ENCODE data around the gene PTPN22.

DNA sequence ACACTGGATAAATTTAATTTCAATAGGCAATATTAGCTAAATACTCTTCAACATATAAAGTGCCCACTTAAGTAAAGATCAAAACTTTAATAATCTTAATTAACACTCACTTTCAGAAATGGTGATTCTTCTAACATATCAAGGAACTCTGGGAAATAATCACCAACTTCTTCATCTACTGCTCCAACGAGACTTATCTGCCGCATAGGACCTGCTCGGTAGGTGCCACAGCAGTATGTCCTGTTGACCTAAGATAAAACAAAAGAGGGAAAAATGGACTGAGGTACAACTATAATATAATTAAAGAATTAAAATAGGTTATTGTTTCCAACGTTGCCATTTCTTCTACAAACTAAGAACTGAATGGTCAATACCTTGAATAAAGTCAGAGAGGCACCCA, 94.0 kb downstream of the PTPN22 start:
- TF ChIP-seq, protein P1, sequence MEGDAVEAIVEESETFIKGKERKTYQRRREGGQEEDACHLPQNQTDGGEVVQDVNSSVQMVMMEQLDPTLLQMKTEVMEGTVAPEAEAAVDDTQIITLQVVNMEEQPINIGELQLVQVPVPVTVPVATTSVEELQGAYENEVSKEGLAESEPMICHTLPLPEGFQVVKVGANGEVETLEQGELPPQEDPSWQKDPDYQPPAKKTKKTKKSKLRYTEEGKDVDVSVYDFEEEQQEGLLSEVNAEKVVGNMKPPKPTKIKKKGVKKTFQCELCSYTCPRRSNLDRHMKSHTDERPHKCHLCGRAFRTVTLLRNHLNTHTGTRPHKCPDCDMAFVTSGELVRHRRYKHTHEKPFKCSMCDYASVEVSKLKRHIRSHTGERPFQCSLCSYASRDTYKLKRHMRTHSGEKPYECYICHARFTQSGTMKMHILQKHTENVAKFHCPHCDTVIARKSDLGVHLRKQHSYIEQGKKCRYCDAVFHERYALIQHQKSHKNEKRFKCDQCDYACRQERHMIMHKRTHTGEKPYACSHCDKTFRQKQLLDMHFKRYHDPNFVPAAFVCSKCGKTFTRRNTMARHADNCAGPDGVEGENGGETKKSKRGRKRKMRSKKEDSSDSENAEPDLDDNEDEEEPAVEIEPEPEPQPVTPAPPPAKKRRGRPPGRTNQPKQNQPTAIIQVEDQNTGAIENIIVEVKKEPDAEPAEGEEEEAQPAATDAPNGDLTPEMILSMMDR (IDR thresholded peaks at IDR 0.05): no peak
- no peak for TF ChIP-seq POLR2A (IDR thresholded peaks at IDR 0.05)
